ENCODE data around the gene TLE2. TPM values are rescaled to one million over a fixed set of nuclear protein-coding genes. Genes with fewer than 3 reads are reported as not detected.

TLE2 gene
- 19.2 and 19.9 TPM in 2 replicates for total RNA-seq (2014; rRNA removed; shearing (Covaris generic))

DNA sequence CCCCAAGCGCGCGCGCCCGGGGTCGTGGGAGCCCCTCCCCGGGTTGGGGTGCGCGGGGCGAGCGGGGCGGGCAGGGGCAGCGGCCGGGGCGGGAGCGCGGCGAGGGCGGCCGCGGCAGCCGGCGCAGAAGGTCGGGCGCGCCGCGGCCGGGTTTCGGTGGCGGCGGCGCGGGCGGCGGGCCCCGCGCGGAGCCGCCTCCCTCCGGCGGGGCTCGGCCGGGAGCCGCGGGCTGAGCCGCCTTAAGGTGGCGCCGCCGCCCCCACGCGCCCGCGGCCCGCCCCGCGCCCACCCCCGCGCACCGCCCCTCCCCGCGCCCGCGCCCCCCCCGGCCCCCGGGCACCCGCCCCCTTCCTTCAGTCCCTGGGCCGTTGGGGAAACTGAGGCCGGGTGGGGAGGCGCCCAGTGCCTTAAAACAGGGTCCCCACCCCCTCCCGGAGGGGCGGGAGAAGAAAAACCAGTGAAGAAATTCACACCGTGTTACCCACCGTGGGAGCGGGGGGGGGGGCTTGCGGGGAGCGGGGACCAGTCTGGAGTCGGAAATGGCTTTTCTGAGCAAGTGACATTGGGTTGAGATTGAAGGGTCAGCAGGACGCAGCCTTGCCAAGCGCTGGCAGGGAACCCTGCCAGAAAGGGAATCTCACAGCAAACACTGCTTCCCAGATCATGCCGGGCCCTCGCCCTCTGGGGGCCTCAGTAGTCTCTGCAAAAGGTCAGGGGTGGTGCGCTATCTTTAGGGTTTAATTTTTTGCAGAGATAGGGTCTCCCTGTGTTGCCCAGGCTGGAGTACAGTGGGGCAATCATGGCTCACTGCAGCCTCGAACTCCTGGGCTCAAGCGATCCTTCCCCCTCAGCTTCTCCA, at the start of gene TLE2:
TSS of gene TLE2 (minus strand) at position 216 of the 859 bp plus-strand sequence. CDS start 376 bp downstream, outside the sequence.
- Histone ChIP-seq H3K36me3 (0 out of 2 replicates have a peak, but pooled peaks cover 5% of the 10 kb centered on the region), H3K4me3 (peak within 1 kb of the TSS; percentile 44), H3K4me1 (replicated peaks) (peaks cover 36% of the 10 kb centered on the region), H3K27ac (no peak within 1 kb of the TSS), H3K9me3 (replicated peaks) (no peaks in the 10 kb centered on the region), H3K27me3 (replicated peaks) (no peaks in the 10 kb centered on the region)
- DNase-seq (ENCODE audit: low read depth in 1 of 2, low spot score in 2 of 2), result no peak

DNA sequence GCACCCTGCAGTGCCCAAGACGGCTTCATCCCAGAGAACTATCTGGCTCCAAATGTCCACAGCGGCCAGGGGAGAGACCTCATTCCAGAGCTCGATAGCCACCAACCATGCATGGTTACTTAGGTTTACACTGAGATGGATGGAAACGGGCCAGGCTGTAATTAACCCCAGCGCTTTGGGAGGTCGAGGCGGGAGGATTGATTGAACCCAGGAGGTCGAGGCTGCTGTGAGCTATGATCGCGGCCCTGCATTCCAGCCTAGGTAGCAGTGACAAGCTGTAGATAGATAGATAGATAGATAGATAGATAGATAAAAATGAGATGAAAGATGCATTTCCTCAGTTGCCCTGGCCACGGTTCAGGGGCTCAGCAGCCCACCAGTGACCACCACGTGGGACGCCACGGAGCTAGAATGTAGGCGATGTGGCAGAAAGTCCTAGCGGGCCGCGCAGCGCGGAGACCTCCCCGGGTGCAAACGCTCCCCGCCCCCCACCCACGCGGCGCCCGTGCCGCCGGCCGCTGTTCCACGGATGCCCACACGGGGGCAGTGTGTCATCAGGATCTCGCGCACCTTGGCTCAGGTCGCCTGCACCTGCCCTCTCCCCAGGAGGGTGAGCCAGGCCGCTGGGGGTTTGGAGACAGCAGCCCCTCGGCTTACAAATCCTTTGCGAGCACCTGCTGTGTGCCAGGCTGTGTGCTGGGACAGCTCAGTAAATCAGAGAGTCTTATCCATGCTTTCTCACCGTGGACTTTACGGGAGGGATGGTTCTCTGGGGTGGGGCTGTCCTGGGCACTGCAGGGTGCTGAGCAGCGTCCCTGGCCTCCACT, 46.7 kb upstream of the TLE2 start:
- Histone ChIP-seq H3K4me1 (replicated peaks) (peaks cover 49% of the 10 kb centered on the region), H3K27ac (peak overlapping the region; percentile 18; the same call in 1 of the 2 replicates), H3K27me3 (replicated peaks) (no peaks in the 10 kb centered on the region), H3K36me3 (no peaks in the 10 kb centered on the region), H3K4me3 (no peak overlapping the region), H3K9me3 (replicated peaks) (no peaks in the 10 kb centered on the region)
- DNase-seq (ENCODE audit: low read depth in 1 of 2, low spot score in 2 of 2), result peak in 1 of 2 experiments; percentile 67

DNA sequence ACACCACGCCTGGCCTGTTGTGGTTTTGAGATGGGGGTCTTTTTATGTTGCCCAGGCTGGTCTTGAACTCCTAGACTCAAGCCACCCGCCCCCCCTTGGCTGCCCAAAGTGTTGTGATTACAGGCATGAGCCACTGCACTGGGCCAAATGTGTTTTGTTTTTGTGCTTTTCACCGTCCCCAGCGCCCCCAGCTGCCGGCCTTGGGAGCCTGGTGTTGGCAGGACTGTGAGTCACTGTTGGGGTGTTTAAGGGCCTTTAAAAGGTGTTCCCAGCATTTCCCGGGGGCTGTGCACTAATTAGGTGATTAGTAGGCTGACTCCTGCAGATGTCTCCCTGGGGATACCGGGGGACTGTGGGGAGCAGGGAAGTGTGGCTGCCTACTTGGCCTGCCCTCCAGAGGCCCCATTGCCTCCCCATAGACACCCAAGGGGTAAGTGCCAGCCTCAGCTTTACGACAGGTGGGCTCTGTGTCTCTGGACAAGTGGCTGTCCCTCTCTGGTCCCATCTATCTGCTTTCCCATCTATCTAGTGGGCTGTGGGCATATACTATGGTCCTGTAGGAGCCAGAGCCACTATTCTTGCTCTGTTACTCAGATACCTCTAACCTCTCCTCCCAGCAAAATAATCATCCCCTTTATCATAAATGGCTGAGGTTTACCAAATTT, 45.0 kb upstream of the TLE2 start:
- no peak overlapping the region for H3K27ac ChIP-seq
- H3K4me1 ChIP-seq (replicated peaks), result peaks cover 43% of the 10 kb centered on the region
- H3K36me3 ChIP-seq, result no peaks in the 10 kb centered on the region
- DNase-seq (ENCODE audit: low read depth in 1 of 2, low spot score in 2 of 2), result peak in 1 of 2 experiments; percentile 47
- no peak overlapping the region for H3K4me3 ChIP-seq
- no peaks in the 10 kb centered on the region for H3K9me3 ChIP-seq (replicated peaks)
- H3K27me3 ChIP-seq (replicated peaks), result no peaks in the 10 kb centered on the region

DNA sequence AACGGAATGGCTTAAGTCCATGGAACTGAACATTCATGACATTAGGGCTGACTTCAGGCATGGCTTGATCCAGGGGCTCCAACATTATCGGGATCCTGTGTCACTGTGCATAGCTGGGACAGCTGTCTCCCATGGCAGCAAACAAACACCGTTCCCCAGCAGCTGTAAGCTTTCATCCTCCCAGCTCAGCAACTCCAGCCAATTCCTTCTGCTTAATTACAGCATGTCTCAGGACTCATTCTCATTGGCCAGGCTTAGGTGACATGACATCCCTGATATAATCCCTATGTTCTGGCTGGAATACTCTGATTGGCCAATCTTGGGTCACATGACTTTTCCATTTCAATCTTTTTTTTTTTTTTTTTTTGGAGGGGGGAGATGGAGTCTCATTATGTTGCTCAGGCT, 44.1 kb upstream of the TLE2 start:
- no peak for DNase-seq (ENCODE audit: low read depth in 1 of 2, low spot score in 2 of 2)
- Histone ChIP-seq H3K4me3 (no peak overlapping the region), H3K4me1 (replicated peaks) (peaks cover 44% of the 10 kb centered on the region), H3K9me3 (replicated peaks) (no peaks in the 10 kb centered on the region), H3K27me3 (replicated peaks) (no peaks in the 10 kb centered on the region), H3K36me3 (no peaks in the 10 kb centered on the region), H3K27ac (no peak overlapping the region)

DNA sequence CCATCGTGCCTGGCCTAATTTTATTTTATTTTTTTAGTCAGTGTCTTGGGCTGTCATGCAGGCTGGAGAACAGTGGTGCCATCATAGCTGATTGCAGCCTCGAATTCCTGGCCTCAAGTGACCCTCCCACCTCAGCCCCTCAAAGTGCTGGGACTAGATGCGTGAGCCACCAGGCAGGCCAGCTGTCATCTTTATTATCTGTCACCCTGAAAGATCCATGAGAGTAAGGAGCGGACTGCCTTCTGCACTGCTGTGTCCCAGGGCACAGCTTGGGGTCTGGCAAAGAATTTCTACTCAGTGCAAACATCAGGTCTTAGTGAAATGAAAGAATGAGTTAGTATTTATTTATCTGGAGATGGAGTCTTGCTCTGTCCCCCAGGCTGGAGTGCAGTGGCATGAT, 42.7 kb upstream of the TLE2 start:
- Histone ChIP-seq H3K27me3 (replicated peaks) (no peaks in the 10 kb centered on the region), H3K36me3 (no peaks in the 10 kb centered on the region), H3K27ac (no peak overlapping the region), H3K4me3 (no peak overlapping the region), H3K4me1 (replicated peaks) (peaks cover 53% of the 10 kb centered on the region), H3K9me3 (replicated peaks) (no peaks in the 10 kb centered on the region)
- no peak for DNase-seq (ENCODE audit: low read depth in 1 of 2, low spot score in 2 of 2)

DNA sequence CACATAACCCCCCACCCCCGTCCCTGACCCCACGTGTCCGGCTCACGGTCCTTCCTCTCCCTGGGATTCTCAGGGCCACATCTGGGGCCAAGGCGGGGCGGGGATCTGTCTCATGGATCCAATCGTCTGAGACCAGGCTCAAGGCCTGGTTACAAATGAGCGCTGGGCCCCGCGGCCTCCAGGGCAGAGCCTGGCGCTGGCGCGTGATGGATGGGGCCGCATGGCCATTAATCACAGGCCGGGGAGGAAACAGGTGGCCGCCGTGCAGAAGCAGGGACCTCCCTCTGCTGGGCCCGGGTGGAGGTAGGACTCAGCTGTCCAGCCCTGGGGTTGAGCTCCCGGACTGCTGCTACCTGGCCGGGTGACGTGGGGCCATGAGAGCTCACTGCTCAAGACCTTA, 39.0 kb upstream of the TLE2 start:
- H3K36me3 ChIP-seq, result no peaks in the 10 kb centered on the region; the same call in 1 of the 2 replicates
- H3K9me3 ChIP-seq (replicated peaks), result no peaks in the 10 kb centered on the region
- H3K4me3 ChIP-seq, result no peak overlapping the region
- no peaks in the 10 kb centered on the region for H3K27me3 ChIP-seq (replicated peaks)
- DNase-seq (ENCODE audit: low read depth in 1 of 2, low spot score in 2 of 2), result no peak
- peaks cover 58% of the 10 kb centered on the region for H3K4me1 ChIP-seq (replicated peaks)
- no peak overlapping the region for H3K27ac ChIP-seq

DNA sequence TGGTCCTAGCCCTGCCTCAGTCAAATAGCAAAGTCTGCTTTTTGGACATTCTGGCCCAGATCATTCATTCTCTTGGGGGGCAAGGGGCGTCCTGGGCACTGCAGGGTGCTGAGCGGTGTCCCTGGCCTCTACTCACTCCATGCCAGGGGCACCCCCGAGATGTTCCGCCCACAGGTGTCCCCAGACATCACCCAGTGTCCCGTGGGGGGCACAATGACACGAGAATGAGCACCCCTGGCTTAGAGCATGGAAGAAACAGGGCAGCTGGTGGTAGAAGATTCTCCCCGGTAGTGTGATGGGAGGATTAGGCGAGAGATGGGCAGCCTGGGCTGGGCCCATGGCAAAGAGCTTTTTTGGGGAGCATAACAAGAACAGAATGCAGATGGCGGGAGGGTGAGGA, 38.5 kb upstream of the TLE2 start:
- H3K9me3 ChIP-seq (replicated peaks), result no peaks in the 10 kb centered on the region
- no peaks in the 10 kb centered on the region for H3K27me3 ChIP-seq (replicated peaks)
- no peak for DNase-seq (ENCODE audit: low read depth in 1 of 2, low spot score in 2 of 2)
- peaks cover 63% of the 10 kb centered on the region for H3K4me1 ChIP-seq (replicated peaks)
- no peak overlapping the region for H3K4me3 ChIP-seq
- H3K36me3 ChIP-seq, result no peaks in the 10 kb centered on the region; the same call in 1 of the 2 replicates
- H3K27ac ChIP-seq, result no peak overlapping the region

DNA sequence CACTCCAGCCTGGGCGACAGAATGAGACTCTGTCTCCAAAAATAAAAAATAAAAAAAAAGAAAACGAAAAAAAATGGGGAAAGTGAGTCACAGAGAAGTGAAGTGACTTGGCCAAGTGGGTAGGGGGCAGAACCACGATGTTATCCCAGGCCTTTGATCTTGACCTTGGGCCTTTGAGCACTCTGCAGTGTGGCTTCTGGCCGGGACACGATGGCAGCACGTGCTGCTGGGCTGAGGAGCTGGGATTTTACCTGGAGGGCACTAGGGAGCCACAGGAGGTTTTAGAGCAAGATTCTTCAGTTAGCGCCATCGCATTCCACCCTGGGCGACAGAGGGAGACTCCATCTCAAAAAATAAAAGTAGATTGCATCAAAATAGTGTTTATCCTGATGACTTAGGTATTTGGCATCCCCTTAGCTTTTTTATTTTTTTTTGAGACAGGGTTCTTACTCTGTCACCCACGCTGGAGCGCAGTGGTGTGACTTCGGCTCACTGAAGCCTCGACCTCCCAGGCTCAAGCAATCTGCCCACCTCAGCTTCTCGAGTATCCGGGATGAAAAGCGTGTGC, 37.5 kb upstream of the TLE2 start:
- Histone ChIP-seq H3K4me3 (no peak overlapping the region), H3K27ac (peak overlapping the region; percentile 34), H3K4me1 (replicated peaks) (peaks cover 60% of the 10 kb centered on the region), H3K9me3 (replicated peaks) (no peaks in the 10 kb centered on the region), H3K27me3 (replicated peaks) (no peaks in the 10 kb centered on the region), H3K36me3 (peaks cover under 1% of the 10 kb centered on the region; the same call in 1 of the 2 replicates)
- peak in 1 of 2 experiments; percentile 62 for DNase-seq (ENCODE audit: low read depth in 1 of 2, low spot score in 2 of 2)

DNA sequence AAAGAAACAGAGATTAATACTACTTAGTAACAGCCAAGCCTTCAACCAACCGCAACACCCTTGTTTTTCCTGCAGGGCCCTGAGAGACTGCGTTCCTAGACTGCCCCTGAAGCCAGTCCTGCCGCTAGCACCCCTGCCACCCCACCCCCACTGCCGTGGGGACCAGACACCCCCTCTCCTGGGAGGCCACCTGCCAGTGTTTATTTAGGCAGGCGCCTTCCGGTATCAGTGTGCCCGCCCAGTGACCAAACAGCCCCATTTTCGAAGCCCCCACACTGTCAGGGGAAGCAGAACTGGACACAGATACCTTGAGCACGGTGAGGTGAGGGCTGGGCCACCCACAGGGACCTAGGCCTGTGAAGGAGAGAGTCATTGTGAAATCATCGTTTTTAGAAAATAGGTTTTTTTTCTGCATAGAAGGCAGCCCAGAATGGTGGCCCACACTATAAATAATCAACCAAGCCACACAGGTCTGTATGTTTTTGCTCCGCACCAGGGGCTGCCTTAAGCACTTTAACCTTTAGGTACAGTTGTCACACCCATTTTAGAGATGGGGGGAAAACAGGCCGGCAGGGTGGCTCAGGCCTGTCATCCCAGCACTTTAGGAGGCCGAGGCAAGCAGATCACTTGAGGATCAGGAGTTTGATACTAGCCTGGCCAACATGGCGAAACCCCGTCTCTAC, 36.7 kb upstream of the TLE2 start:
- Histone ChIP-seq H3K27ac (peak overlapping the region; percentile 34), H3K27me3 (replicated peaks) (no peaks in the 10 kb centered on the region), H3K9me3 (replicated peaks) (no peaks in the 10 kb centered on the region), H3K4me1 (replicated peaks) (peaks cover 62% of the 10 kb centered on the region), H3K36me3 (peaks cover 8% of the 10 kb centered on the region), H3K4me3 (no peak overlapping the region)
- DNase-seq (ENCODE audit: low read depth in 1 of 2, low spot score in 2 of 2), result peak; percentile 96 to 99

DNA sequence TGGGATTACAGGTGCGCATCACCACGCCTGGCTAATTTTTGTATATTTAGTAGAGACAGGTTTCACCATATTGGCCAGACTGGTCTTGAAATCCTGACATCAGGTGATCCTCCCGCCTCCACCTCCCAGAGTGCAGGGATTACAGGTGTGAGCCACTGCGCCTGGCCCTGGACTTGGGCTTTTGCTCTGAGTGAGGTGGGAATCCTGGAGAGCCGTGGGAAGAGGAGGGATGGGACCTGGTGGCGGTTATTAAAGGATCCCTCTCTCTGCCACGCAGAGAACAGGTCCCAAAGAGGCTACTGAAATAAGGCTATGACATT, 34.9 kb upstream of the TLE2 start:
- H3K27ac ChIP-seq, result no peak overlapping the region
- H3K4me1 ChIP-seq (replicated peaks), result peaks cover 70% of the 10 kb centered on the region
- no peaks in the 10 kb centered on the region for H3K27me3 ChIP-seq (replicated peaks)
- no peak for DNase-seq (ENCODE audit: low read depth in 1 of 2, low spot score in 2 of 2)
- peaks cover 25% of the 10 kb centered on the region for H3K36me3 ChIP-seq
- H3K4me3 ChIP-seq, result no peak overlapping the region
- H3K9me3 ChIP-seq (replicated peaks), result no peaks in the 10 kb centered on the region

DNA sequence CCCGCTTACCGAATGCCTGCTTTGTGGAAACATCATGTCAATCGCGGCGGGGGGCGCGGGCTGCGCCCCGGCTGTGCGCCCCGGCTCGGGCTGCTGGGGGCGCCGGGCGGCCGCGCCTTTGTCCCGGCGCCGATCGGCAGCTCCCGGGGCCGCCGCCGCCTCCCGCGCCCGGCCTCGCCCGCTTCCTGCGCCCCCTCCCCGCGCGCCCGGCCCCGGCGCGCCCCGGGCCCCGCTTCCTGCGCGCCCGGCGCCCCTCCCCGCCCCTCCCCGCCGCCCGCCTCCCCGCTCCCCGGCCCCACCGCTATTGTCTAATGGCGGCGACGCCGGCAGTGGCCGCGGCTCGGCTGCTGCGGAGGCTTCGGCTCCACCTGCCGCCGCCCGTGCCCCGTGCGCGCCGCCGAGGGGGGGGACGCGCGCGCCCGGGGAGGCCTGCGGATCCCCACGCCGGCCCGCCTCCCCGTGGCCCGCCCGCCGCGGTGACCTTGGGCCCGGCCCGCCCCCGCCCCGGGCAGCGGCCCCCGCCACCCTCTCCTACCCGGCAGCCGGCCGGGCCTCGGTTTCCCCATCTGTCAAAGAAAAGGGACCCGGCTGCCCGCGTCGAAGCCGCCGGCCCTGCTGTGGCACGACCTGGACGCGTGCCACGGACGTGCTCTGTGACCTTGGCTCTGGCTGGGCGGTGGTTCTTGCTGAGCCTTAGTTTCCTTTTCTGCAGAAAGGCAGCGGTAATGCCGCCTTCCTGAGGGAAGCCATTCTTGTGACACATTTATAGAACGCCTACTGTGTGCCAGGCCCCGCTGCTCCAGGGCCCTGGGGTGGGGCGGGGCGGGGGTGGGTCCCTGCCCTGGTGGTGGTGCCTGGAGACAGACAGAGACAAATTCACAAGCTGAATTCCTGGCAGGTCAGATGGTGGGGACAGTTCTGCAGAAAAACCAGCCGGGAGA, 33.4 kb upstream of the TLE2 start, which contains the start of gene TLE5:
TSS of gene TLE5 (minus strand) at position 331 of the 941 bp plus-strand sequence. CDS start at position 36, 295 bp downstream.
- Histone ChIP-seq H3K4me3 (peak within 1 kb of the TSS; percentile 76), H3K4me1 (replicated peaks) (peaks cover 81% of the 10 kb centered on the region), H3K27me3 (replicated peaks) (no peaks in the 10 kb centered on the region), H3K9me3 (replicated peaks) (no peaks in the 10 kb centered on the region), H3K27ac (peak within 1 kb of the TSS; percentile 85), H3K36me3 (peaks cover 40% of the 10 kb centered on the region)
- peak in 1 of 2 experiments; percentile 39 for DNase-seq (ENCODE audit: low read depth in 1 of 2, low spot score in 2 of 2)
